Neural cell (in vitro differentiated cells): ENCODE results near the gene P4HA2. TPM values are rescaled to one million over a fixed set of nuclear protein-coding genes. Genes with fewer than 3 reads are reported as not detected.

Experiments used
- H2AFZ ChIP-seq: fragments of 200-600, 300-800 bp; sonication (generic), shearing (Covaris generic); 2 replicates; pipeline ENCODE4 v1.6.0; 2014; ENCODE audit warnings: low read depth, mild to moderate bottlenecking, antibody characterized with exemption, low read length, moderate library complexity
- H3F3A ChIP-seq: fragments of 200-600 bp; shearing (Covaris generic); 2 replicates; pipeline ENCODE4 v1.6.1; 2016; ENCODE audit warnings: mild to moderate bottlenecking, moderate library complexity, mixed read lengths, antibody characterized with exemption, low read length; ENCODE audit not compliant: insufficient read depth, poor library complexity, severe bottlenecking
- H3K27ac ChIP-seq: fragments of 200-600, 300-800 bp; sonication (generic), shearing (Covaris generic); 2 replicates; pipeline ENCODE4 v1.5.1; 2014; ENCODE audit warnings: mild to moderate bottlenecking, low read length, moderate library complexity
- H3K27me3 ChIP-seq: fragments of 300-800, 200-600 bp; sonication (generic), shearing (Covaris generic); 2 replicates; pipeline ENCODE4 v1.6.0; 2014; ENCODE audit warnings: mild to moderate bottlenecking, low read depth, low read length, moderate library complexity; ENCODE audit not compliant: insufficient read depth
- H3K36me3 ChIP-seq: fragments of 300-800, 200-600 bp; sonication (generic), shearing (Covaris generic); 2 replicates; pipeline ENCODE4 v1.5.1; 2014; ENCODE audit warnings: mild to moderate bottlenecking, antibody characterized with exemption, low read length, moderate library complexity; ENCODE audit not compliant: insufficient read depth
- H3K4me2 ChIP-seq: fragments of 300-800, 200-600 bp; sonication (generic), shearing (Covaris generic); 2 replicates; pipeline ENCODE4 v1.6.0; 2014; ENCODE audit warnings: mild to moderate bottlenecking, low read length
- H3K4me3 ChIP-seq: fragments of 300-800, 200-600 bp; sonication (generic), shearing (Covaris generic); 2 replicates; pipeline ENCODE4 v1.5.1; 2014; ENCODE audit warnings: mild to moderate bottlenecking, low read length, moderate library complexity
- H3K79me2 ChIP-seq: fragments of 200-600 bp; shearing (Covaris generic); replicated peaks from 2 replicates; pipeline ENCODE4 v1.6.0; 2014; ENCODE audit warnings: mild to moderate bottlenecking, low read length, moderate library complexity; ENCODE audit not compliant: insufficient read depth
- H3K9ac ChIP-seq: fragments of 300-800, 200-600 bp; sonication (generic), shearing (Covaris generic); 2 replicates; pipeline ENCODE4 v1.6.1; 2016; ENCODE audit warnings: mild to moderate bottlenecking, low read length, mixed read lengths
- H3K9me2 ChIP-seq: fragments of 200-600 bp; shearing (Covaris generic); 2 replicates; pipeline ENCODE4 v1.6.1; 2016; ENCODE audit warnings: mild to moderate bottlenecking, low read length, mixed read lengths; ENCODE audit not compliant: insufficient read depth
- H3K9me3 ChIP-seq: fragments of 200-600, 300-800 bp; sonication (generic), shearing (Covaris generic); 2 replicates; pipeline ENCODE4 v1.6.1; 2016; ENCODE audit warnings: mild to moderate bottlenecking, mixed run types, low read length, moderate library complexity, mixed read lengths
- H4K20me1 ChIP-seq: fragments of 200-600 bp; shearing (Covaris generic); 2 replicates; pipeline ENCODE4 v1.6.1; 2016; ENCODE audit warnings: mild to moderate bottlenecking, mixed run types; ENCODE audit not compliant: insufficient read depth
- EP300 ChIP-seq: fragments of 450-650 bp; conservative IDR thresholded peaks from 2 replicates; pipeline ENCODE4 v1.6.1; 2014; ENCODE audit warnings: antibody characterized with exemption, mild to moderate bottlenecking, moderate library complexity; ENCODE audit not compliant: poor library complexity, severe bottlenecking
- EZH2 ChIP-seq: fragments of 200-600, 300-800 bp; shearing (Covaris generic), sonication (generic); IDR thresholded peaks from 2 replicates; pipeline ENCODE4 v1.6.1; 2014; ENCODE audit warnings: antibody characterized with exemption, low read length, borderline replicate concordance, mild to moderate bottlenecking; ENCODE audit not compliant: insufficient read depth, poor library complexity, severe bottlenecking
- MXI1 ChIP-seq: fragments of 450-650 bp; conservative IDR thresholded peaks from 2 replicates; pipeline ENCODE4 v1.6.1; 2014; ENCODE audit warnings: antibody characterized with exemption, mild to moderate bottlenecking; ENCODE audit not compliant: poor library complexity, severe bottlenecking
- POLR2AphosphoS5 ChIP-seq: IDR thresholded peaks from 2 replicates; pipeline ENCODE4 v1.6.1; 2012
- RAD21 ChIP-seq: fragments of 450-650 bp; conservative IDR thresholded peaks from 2 replicates; pipeline ENCODE4 v1.6.1; 2014; ENCODE audit warnings: antibody characterized with exemption, mild to moderate bottlenecking, moderate library complexity
- SMC3 ChIP-seq: fragments of 450-650 bp; conservative IDR thresholded peaks from 2 replicates; pipeline ENCODE4 v1.6.1; 2014; ENCODE audit warnings: antibody characterized with exemption, mild to moderate bottlenecking, moderate library complexity; ENCODE audit not compliant: poor library complexity
- TAF1 ChIP-seq: IDR thresholded peaks from 2 replicates; pipeline ENCODE4 v1.6.1; 2012; ENCODE audit warnings: low read depth
- polyA plus RNA-seq: library from polyadenylated mRNA; depleted of rRNA; stranded (reverse); fragments of >200 nt; gene quantifications from 2 replicates; pipeline ENCODE4 v1.2.3, GENCODE V29; 2014
- TF ChIP-seq, protein P1 (sequence below): fragments of 450-650 bp; IDR thresholded peaks from 2 replicates; pipeline ENCODE4 v1.5.1; 2014; ENCODE audit warnings: antibody characterized with exemption, mild to moderate bottlenecking, moderate library complexity; ENCODE audit not compliant: poor library complexity, severe bottlenecking
- TF ChIP-seq, protein P2 (sequence below): IDR thresholded peaks from 2 replicates; pipeline ENCODE4 v1.6.1; 2012; ENCODE audit warnings: borderline replicate concordance

P4HA2 gene
- polyA plus RNA-seq, 1 donor from 2014 or later = 1.4 TPM

DNA sequence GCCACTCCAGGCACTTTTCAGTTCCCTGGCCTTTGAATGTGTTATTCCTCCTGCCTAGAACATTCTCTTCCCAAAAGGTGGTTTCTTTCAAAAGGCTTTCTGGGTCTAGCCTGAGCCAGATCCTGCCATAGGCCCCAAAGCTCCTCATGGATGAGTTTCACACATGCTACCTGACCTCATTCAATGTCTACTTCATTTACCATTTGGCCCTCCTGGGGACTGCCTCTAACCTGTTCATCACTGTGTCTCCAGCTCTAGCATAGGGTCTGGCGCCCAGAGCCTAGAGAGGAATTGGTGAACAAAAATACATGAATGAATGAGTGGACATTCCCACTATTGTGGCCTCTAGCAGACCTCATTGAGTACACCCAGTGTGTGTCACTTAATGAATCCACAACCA, 5.4 kb upstream of the P4HA2 start:
- H4K20me1 ChIP-seq = no peaks in the 10 kb centered on the region
- no peaks in the 10 kb centered on the region for H3K9me2 ChIP-seq
- no peak overlapping the region for H2AFZ ChIP-seq
- no peaks in the 10 kb centered on the region for H3K36me3 ChIP-seq
- no peak overlapping the region for H3K9ac ChIP-seq
- no peak overlapping the region for H3K27ac ChIP-seq
- no peak for TF ChIP-seq TAF1
- TF ChIP-seq, protein P1, sequence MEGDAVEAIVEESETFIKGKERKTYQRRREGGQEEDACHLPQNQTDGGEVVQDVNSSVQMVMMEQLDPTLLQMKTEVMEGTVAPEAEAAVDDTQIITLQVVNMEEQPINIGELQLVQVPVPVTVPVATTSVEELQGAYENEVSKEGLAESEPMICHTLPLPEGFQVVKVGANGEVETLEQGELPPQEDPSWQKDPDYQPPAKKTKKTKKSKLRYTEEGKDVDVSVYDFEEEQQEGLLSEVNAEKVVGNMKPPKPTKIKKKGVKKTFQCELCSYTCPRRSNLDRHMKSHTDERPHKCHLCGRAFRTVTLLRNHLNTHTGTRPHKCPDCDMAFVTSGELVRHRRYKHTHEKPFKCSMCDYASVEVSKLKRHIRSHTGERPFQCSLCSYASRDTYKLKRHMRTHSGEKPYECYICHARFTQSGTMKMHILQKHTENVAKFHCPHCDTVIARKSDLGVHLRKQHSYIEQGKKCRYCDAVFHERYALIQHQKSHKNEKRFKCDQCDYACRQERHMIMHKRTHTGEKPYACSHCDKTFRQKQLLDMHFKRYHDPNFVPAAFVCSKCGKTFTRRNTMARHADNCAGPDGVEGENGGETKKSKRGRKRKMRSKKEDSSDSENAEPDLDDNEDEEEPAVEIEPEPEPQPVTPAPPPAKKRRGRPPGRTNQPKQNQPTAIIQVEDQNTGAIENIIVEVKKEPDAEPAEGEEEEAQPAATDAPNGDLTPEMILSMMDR = no peak
- TF ChIP-seq EZH2 = no peak
- TF ChIP-seq EP300 = no peak
- TF ChIP-seq POLR2AphosphoS5 = no peak
- no peak for TF ChIP-seq SMC3
- no peak for TF ChIP-seq RAD21
- TF ChIP-seq, protein P2, sequence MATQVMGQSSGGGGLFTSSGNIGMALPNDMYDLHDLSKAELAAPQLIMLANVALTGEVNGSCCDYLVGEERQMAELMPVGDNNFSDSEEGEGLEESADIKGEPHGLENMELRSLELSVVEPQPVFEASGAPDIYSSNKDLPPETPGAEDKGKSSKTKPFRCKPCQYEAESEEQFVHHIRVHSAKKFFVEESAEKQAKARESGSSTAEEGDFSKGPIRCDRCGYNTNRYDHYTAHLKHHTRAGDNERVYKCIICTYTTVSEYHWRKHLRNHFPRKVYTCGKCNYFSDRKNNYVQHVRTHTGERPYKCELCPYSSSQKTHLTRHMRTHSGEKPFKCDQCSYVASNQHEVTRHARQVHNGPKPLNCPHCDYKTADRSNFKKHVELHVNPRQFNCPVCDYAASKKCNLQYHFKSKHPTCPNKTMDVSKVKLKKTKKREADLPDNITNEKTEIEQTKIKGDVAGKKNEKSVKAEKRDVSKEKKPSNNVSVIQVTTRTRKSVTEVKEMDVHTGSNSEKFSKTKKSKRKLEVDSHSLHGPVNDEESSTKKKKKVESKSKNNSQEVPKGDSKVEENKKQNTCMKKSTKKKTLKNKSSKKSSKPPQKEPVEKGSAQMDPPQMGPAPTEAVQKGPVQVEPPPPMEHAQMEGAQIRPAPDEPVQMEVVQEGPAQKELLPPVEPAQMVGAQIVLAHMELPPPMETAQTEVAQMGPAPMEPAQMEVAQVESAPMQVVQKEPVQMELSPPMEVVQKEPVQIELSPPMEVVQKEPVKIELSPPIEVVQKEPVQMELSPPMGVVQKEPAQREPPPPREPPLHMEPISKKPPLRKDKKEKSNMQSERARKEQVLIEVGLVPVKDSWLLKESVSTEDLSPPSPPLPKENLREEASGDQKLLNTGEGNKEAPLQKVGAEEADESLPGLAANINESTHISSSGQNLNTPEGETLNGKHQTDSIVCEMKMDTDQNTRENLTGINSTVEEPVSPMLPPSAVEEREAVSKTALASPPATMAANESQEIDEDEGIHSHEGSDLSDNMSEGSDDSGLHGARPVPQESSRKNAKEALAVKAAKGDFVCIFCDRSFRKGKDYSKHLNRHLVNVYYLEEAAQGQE = no peak
- TF ChIP-seq MXI1 = no peak
- H3F3A ChIP-seq = no peaks in the 10 kb centered on the region
- no peak overlapping the region for H3K4me2 ChIP-seq
- H3K27me3 ChIP-seq = no peaks in the 10 kb centered on the region
- no peaks in the 10 kb centered on the region for H3K79me2 ChIP-seq
- H3K9me3 ChIP-seq = no peaks in the 10 kb centered on the region
- no peak overlapping the region for H3K4me3 ChIP-seq

DNA sequence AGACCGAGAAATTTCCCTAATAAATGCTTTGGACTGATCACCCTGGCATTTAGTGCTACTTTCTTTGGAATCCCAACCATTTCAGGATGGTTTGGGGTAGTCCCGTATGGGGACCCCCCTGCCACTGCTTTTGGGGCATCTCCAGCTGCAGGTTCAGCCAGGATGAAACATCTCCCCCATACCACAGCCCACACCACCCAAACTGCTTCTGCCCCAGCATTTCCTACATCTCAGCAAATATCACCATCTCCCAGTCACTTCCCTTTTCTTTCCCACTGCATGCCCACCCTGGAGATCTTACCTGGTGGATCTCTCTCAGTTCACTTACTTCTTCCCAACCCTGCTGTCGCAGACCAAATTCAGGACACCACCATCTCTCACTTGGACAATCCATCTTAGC, 4.8 kb upstream of the P4HA2 start:
- Histone ChIP-seq H3F3A (no peaks in the 10 kb centered on the region), H3K4me3 (no peak overlapping the region), H3K9ac (no peak overlapping the region), H3K27ac (no peak overlapping the region), H3K9me3 (no peaks in the 10 kb centered on the region), H3K4me2 (no peak overlapping the region), H3K36me3 (no peaks in the 10 kb centered on the region), H4K20me1 (no peaks in the 10 kb centered on the region), H2AFZ (no peak overlapping the region), H3K9me2 (no peaks in the 10 kb centered on the region), H3K27me3 (peaks cover under 1% of the 10 kb centered on the region), H3K79me2 (no peaks in the 10 kb centered on the region)
- TF ChIP-seq TAF1 = no peak

DNA sequence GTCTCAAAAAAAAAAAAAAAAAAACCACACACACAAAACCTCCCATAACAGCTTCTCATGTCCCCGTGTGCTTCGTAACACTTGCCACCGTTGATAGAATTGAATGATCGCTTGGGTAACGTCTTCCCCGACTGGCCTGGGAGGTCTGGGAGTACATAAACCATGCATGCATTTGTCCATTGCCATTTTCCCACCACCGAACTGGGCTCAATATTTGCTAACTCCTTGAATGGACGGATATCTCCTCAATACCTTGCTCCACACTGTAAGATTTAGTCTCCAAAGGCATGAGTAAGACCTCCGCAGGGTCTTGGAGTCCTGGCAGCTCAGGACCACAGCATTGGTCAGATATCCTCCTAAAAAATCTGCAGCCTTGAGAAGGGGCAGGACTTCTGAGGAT, 3.2 kb upstream of the P4HA2 start:
- H3K9ac ChIP-seq = no peak overlapping the region
- no peak overlapping the region for H3K27ac ChIP-seq
- no peaks in the 10 kb centered on the region for H3F3A ChIP-seq
- H3K9me3 ChIP-seq = no peaks in the 10 kb centered on the region
- peaks cover 10% of the 10 kb centered on the region for H3K27me3 ChIP-seq
- no peaks in the 10 kb centered on the region for H3K36me3 ChIP-seq
- no peak overlapping the region for H2AFZ ChIP-seq
- no peaks in the 10 kb centered on the region for H4K20me1 ChIP-seq
- no peak overlapping the region for H3K4me2 ChIP-seq
- H3K9me2 ChIP-seq = no peaks in the 10 kb centered on the region
- no peak overlapping the region for H3K4me3 ChIP-seq
- TF ChIP-seq, protein P1 = no peak
- TF ChIP-seq RAD21 = no peak
- TF ChIP-seq EP300 = no peak
- TF ChIP-seq MXI1 = no peak
- TF ChIP-seq TAF1 = no peak
- no peak for TF ChIP-seq SMC3
- H3K79me2 ChIP-seq = no peaks in the 10 kb centered on the region
